CD8-positive, alpha-beta memory T cell (primary cell): ENCODE results near the gene NCOR2. TPM values are rescaled to one million over a fixed set of nuclear protein-coding genes. Genes with fewer than 3 reads are reported as not detected.

Experiments used
- CTCF ChIA-PET: fragments of 350-600 bp; sonication (Branson Sonifier 250); formaldehyde crosslinking; loops from one replicate; lab custom pipeline; 2021; ENCODE audit warnings: antibody characterized with exemption; lab: Charles Lee
- POLR2A ChIA-PET: fragments of 350-600 bp; sonication (Branson Sonifier 250); formaldehyde crosslinking; loops from one replicate; lab custom pipeline; 2021; ENCODE audit warnings: antibody characterized with exemption; lab: Charles Lee
- DNase-seq, 5 donors: peaks; one replicate each; pipeline versions ENCODE4 v3.0.0 to v3.0.0-alpha.2; 2020 to 2022; ENCODE audit warnings: mixed read lengths in 1 of 5
- H3K27ac ChIP-seq: one replicate; pipeline ENCODE4 v1.7.0; 2013; ENCODE audit warnings: low read depth, mild to moderate bottlenecking, low read length, moderate library complexity
- H3K27me3 ChIP-seq: 2 replicates; pipeline ENCODE4 v1.7.0; 2013; ENCODE audit warnings: low read length, mild to moderate bottlenecking; ENCODE audit not compliant: insufficient read depth, poor library complexity, severe bottlenecking
- H3K36me3 ChIP-seq: 2 replicates; pipeline ENCODE4 v1.7.0; 2013; ENCODE audit warnings: mild to moderate bottlenecking, low read length, moderate library complexity; ENCODE audit not compliant: insufficient read depth
- H3K4me1 ChIP-seq: 2 replicates; pipeline ENCODE4 v1.7.0; 2013; ENCODE audit warnings: mild to moderate bottlenecking, low read length, moderate library complexity; ENCODE audit not compliant: insufficient read depth
- H3K4me3 ChIP-seq: 2 replicates; pipeline ENCODE4 v1.7.0; 2013; ENCODE audit warnings: mild to moderate bottlenecking, low read length
- H3K9me3 ChIP-seq: 2 replicates; pipeline ENCODE4 v1.7.0; 2013; ENCODE audit warnings: mild to moderate bottlenecking, low read length
- H3K27ac Mint-ChIP-seq, 8 donors: one replicate each; pipeline ENCODE4 v1.8.0; 2020 to 2021; ENCODE audit warnings: mixed read lengths in 8 of 8, mild to moderate bottlenecking in 6 of 8, inconsistent platforms in 3 of 8, moderate library complexity in 3 of 8
- H3K27me3 Mint-ChIP-seq, 2 donors: one replicate each; pipeline ENCODE4 v1.8.0; 2020 to 2021; ENCODE audit warnings: mixed read lengths in 2 of 2, mild to moderate bottlenecking in 1 of 2, moderate library complexity in 1 of 2
- H3K36me3 Mint-ChIP-seq, 3 donors: one replicate each; pipeline ENCODE4 v1.8.0; 2020 to 2021; ENCODE audit warnings: mixed read lengths in 3 of 3, inconsistent platforms in 1 of 3, mild to moderate bottlenecking in 1 of 3
- H3K4me1 Mint-ChIP-seq, 3 donors: one replicate each; pipeline ENCODE4 v1.8.0; 2020 to 2021; ENCODE audit warnings: mixed read lengths in 3 of 3, inconsistent platforms in 1 of 3, mild to moderate bottlenecking in 1 of 3
- H3K4me3 Mint-ChIP-seq, 7 donors: one replicate each; pipeline ENCODE4 v1.8.0; 2020 to 2021; ENCODE audit warnings: mixed read lengths in 7 of 7, mild to moderate bottlenecking in 6 of 7, moderate library complexity in 4 of 7, inconsistent platforms in 2 of 7
- H3K9me3 Mint-ChIP-seq, 5 donors: one replicate each; pipeline ENCODE4 v1.8.0; 2020 to 2022; ENCODE audit warnings: mixed read lengths in 5 of 5, mild to moderate bottlenecking in 3 of 5, moderate library complexity in 2 of 5, inconsistent platforms in 1 of 5
- polyA plus RNA-seq: library from polyadenylated mRNA; unstranded; fragments of 300-500 nt; fragmentation: Illumina TruSeq; gene quantifications from one replicate; pipeline ENCODE4 v1.2.3, GENCODE V29; 2021
- total RNA-seq, 2 experiments: library from RNA; stranded (reverse); gene quantifications; one replicate each; pipeline ENCODE4 v1.2.3, GENCODE V29; 2021

NCOR2 gene
- total and polyA plus RNA-seq, 3 experiments from 2014 or later = 16.7 to 97.4 (median 96.6) TPM

GRCh38 chr12:124544983-124545382 is 22.4 kb downstream of the NCOR2 start:
- no peak overlapping the region for H3K4me3 ChIP-seq
- H3K4me1 ChIP-seq = peaks cover 41% of the 10 kb centered on the region
- H3K9me3 ChIP-seq = no peaks in the 10 kb centered on the region
- peak overlapping the region in 6 of 7 donors; percentile 43 to 79 (median 66) for H3K4me3 Mint-ChIP-seq
- CTCF ChIA-PET = interaction anchor here (1.8 kb wide), 1 partner anchor 55 kb away, joined by 3 read pairs; no protein-coding TSS in a partner anchor
- no peaks in the 10 kb centered on the region for H3K36me3 ChIP-seq
- peaks cover 37 to 72% (median 38%) of the 10 kb centered on the region in 3 donors for H3K4me1 Mint-ChIP-seq
- peak overlapping the region; percentile 32 for H3K27ac ChIP-seq
- no peak for DNase-seq
- peak overlapping the region in 4 of 8 donors; percentile 11 to 72 (median 67) for H3K27ac Mint-ChIP-seq
- no peaks in the 10 kb centered on the region for H3K9me3 Mint-ChIP-seq
- H3K36me3 Mint-ChIP-seq = no peaks in the 10 kb centered on the region
- POLR2A ChIA-PET = no interaction called here
- no peaks in the 10 kb centered on the region for H3K27me3 ChIP-seq
- H3K27me3 Mint-ChIP-seq = no peaks in the 10 kb centered on the region

- H3K27me3 Mint-ChIP-seq = no peaks in the 10 kb centered on the region
- no peak for DNase-seq
- no peaks in the 10 kb centered on the region for H3K9me3 Mint-ChIP-seq
- no peak overlapping the region for H3K27ac ChIP-seq
- H3K9me3 ChIP-seq = no peaks in the 10 kb centered on the region
- POLR2A ChIA-PET = no interaction called here
- H3K27me3 ChIP-seq = no peaks in the 10 kb centered on the region
- CTCF ChIA-PET = no interaction called here
- peaks cover 40 to 74% (median 40%) of the 10 kb centered on the region in 3 donors for H3K4me1 Mint-ChIP-seq
- peaks cover 44% of the 10 kb centered on the region for H3K4me1 ChIP-seq
- peak overlapping the region in 4 of 8 donors; percentile 11 to 78 (median 44) for H3K27ac Mint-ChIP-seq
- no peak overlapping the region for H3K4me3 ChIP-seq
- no peaks in the 10 kb centered on the region for H3K36me3 Mint-ChIP-seq
- H3K4me3 Mint-ChIP-seq = peak overlapping the region in 1 of 7 donors; percentile 79
- no peaks in the 10 kb centered on the region for H3K36me3 ChIP-seq
These were observed 23.0 kb downstream of the NCOR2 start for GRCh38 chr12:124544311-124544970.

- Mint-ChIP-seq H3K4me1 (peaks cover 37 to 75% (median 39%) of the 10 kb centered on the region in 3 donors), H3K4me3 (peak overlapping the region in 2 of 7 donors; percentile 15 to 54), H3K9me3 (no peaks in the 10 kb centered on the region), H3K27ac (peak overlapping the region in 4 of 8 donors; percentile 9 to 83 (median 46)), H3K36me3 (no peaks in the 10 kb centered on the region), H3K27me3 (no peaks in the 10 kb centered on the region)
- Histone ChIP-seq H3K27ac (no peak overlapping the region), H3K4me1 (peaks cover 48% of the 10 kb centered on the region), H3K9me3 (no peaks in the 10 kb centered on the region), H3K36me3 (no peaks in the 10 kb centered on the region), H3K4me3 (no peak overlapping the region), H3K27me3 (no peaks in the 10 kb centered on the region)
- CTCF ChIA-PET = no interaction called here
- POLR2A ChIA-PET = no interaction called here
- no peak for DNase-seq
These were observed 23.7 kb downstream of the NCOR2 start for GRCh38 chr12:124543590-124544310.

GRCh38 chr12:124543052-124543589 is 24.3 kb downstream of the NCOR2 start:
- Mint-ChIP-seq H3K4me1 (peaks cover 35 to 78% (median 43%) of the 10 kb centered on the region in 3 donors), H3K4me3 (peak overlapping the region in 3 of 7 donors; percentile 15 to 54 (median 22)), H3K36me3 (no peaks in the 10 kb centered on the region), H3K27me3 (no peaks in the 10 kb centered on the region), H3K27ac (peak overlapping the region in 2 of 8 donors; percentile 72 to 83), H3K9me3 (no peaks in the 10 kb centered on the region)
- H3K4me3 ChIP-seq = no peak overlapping the region
- peaks cover 48% of the 10 kb centered on the region for H3K4me1 ChIP-seq
- no peaks in the 10 kb centered on the region for H3K27me3 ChIP-seq
- POLR2A ChIA-PET = no interaction called here
- no peaks in the 10 kb centered on the region for H3K36me3 ChIP-seq
- DNase-seq = peak in 3 of 5 donors; percentile 28 to 63 (median 42)
- CTCF ChIA-PET = no interaction called here
- no peaks in the 10 kb centered on the region for H3K9me3 ChIP-seq
- H3K27ac ChIP-seq = no peak overlapping the region

GRCh38 chr12:124542021-124542949 is 25.1 kb downstream of the NCOR2 start:
- ChIA-PET CTCF (no interaction called here), POLR2A (no interaction called here)
- no peaks in the 10 kb centered on the region for H3K36me3 ChIP-seq
- H3K4me3 Mint-ChIP-seq = no peak overlapping the region
- peak overlapping the region in 1 of 8 donors; percentile 77 for H3K27ac Mint-ChIP-seq
- H3K9me3 Mint-ChIP-seq = no peaks in the 10 kb centered on the region
- peaks cover 33 to 80% (median 43%) of the 10 kb centered on the region in 3 donors for H3K4me1 Mint-ChIP-seq
- no peaks in the 10 kb centered on the region for H3K36me3 Mint-ChIP-seq
- no peaks in the 10 kb centered on the region for H3K9me3 ChIP-seq
- no peak overlapping the region for H3K4me3 ChIP-seq
- H3K27me3 Mint-ChIP-seq = no peaks in the 10 kb centered on the region
- H3K27me3 ChIP-seq = no peaks in the 10 kb centered on the region
- no peak overlapping the region for H3K27ac ChIP-seq
- no peak for DNase-seq
- peaks cover 48% of the 10 kb centered on the region for H3K4me1 ChIP-seq

GRCh38 chr12:124541322-124541721 is 26.1 kb downstream of the NCOR2 start:
- POLR2A ChIA-PET = no interaction called here
- no peak for DNase-seq

GRCh38 chr12:124539084-124540041 is 28.0 kb downstream of the NCOR2 start:
- Histone ChIP-seq H3K4me3 (no peak overlapping the region), H3K4me1 (peaks cover 33% of the 10 kb centered on the region), H3K9me3 (no peaks in the 10 kb centered on the region), H3K36me3 (no peaks in the 10 kb centered on the region), H3K27me3 (no peaks in the 10 kb centered on the region), H3K27ac (no peak overlapping the region)
- Mint-ChIP-seq H3K4me3 (peak overlapping the region in 1 of 7 donors; percentile 32), H3K9me3 (no peaks in the 10 kb centered on the region), H3K4me1 (peaks cover 10 to 71% (median 27%) of the 10 kb centered on the region in 3 donors), H3K27me3 (no peaks in the 10 kb centered on the region), H3K36me3 (peaks cover 0 to 11% (median 0%) of the 10 kb centered on the region in 3 donors), H3K27ac (peak overlapping the region in 7 of 8 donors; percentile 24 to 89 (median 54))
- no peak for DNase-seq
- ChIA-PET CTCF (no interaction called here), POLR2A (no interaction called here)

More at GRCh38 chr12:124541322-124541721, 26.1 kb downstream of the NCOR2 start:
- no peaks in the 10 kb centered on the region for H3K27me3 ChIP-seq
- H3K36me3 ChIP-seq = no peaks in the 10 kb centered on the region
- peaks cover 23 to 78% (median 42%) of the 10 kb centered on the region in 3 donors for H3K4me1 Mint-ChIP-seq
- H3K27me3 Mint-ChIP-seq = no peaks in the 10 kb centered on the region
- no peak overlapping the region for H3K4me3 Mint-ChIP-seq
- no peaks in the 10 kb centered on the region for H3K9me3 Mint-ChIP-seq
- peaks cover 0 to 4% (median 0%) of the 10 kb centered on the region in 3 donors for H3K36me3 Mint-ChIP-seq
- no peaks in the 10 kb centered on the region for H3K9me3 ChIP-seq
- no peak overlapping the region for H3K4me3 ChIP-seq
- H3K27ac Mint-ChIP-seq = no peak overlapping the region
- CTCF ChIA-PET = no interaction called here
- H3K4me1 ChIP-seq = peaks cover 47% of the 10 kb centered on the region
- no peak overlapping the region for H3K27ac ChIP-seq
